Measurements from ENCODE around the gene BICD2. TPM values are rescaled to one million over a fixed set of nuclear protein-coding genes. Genes with fewer than 3 reads are reported as not detected.

BICD2 gene
- total and polyA plus RNA-seq, 4 donors, result 8.9 to 37.2 (median 24.3) TPM

- H3K4me3 ChIP-seq (ENCODE audit: low read length in 2 of 2), result peak overlapping the region; percentile 65 to 75
- H3K36me3 ChIP-seq (ENCODE audit: control insufficient read depth in 1 of 2, insufficient read depth in 2 of 2, low read length in 1 of 2), result peaks cover 0 to 3% of the 10 kb centered on the region in 2 donors
- H3K27me3 ChIP-seq (ENCODE audit: control insufficient read depth in 1 of 2, insufficient read depth in 2 of 2, low read length in 1 of 2), result no peaks in the 10 kb centered on the region
- DNase-seq (peak; percentile 63 to 84), ATAC-seq (ENCODE audit: low FRiP score) (peak; percentile 55)
- no peaks in the 10 kb centered on the region for H3K9me3 ChIP-seq (ENCODE audit: control insufficient read depth, low read length)
- 1 to 2% methylated on average over 29 of the region's 29 CpGs for WGBS, 2 donors
- H3K4me1 ChIP-seq (ENCODE audit: control insufficient read depth in 1 of 2, insufficient read depth in 2 of 2, low read length in 2 of 2), result peaks cover 0 to 2% of the 10 kb centered on the region in 2 donors
- intact Hi-C loops (cut with DNase I), result no loop called here
- peak overlapping the region in 1 of 2 donors; percentile 70 for H3K27ac ChIP-seq (ENCODE audit: low read depth in 1 of 2, low read length in 2 of 2)
Measured at GRCh38 chr9:92669527-92669889, 95.1 kb downstream of the BICD2 start.

DNA sequence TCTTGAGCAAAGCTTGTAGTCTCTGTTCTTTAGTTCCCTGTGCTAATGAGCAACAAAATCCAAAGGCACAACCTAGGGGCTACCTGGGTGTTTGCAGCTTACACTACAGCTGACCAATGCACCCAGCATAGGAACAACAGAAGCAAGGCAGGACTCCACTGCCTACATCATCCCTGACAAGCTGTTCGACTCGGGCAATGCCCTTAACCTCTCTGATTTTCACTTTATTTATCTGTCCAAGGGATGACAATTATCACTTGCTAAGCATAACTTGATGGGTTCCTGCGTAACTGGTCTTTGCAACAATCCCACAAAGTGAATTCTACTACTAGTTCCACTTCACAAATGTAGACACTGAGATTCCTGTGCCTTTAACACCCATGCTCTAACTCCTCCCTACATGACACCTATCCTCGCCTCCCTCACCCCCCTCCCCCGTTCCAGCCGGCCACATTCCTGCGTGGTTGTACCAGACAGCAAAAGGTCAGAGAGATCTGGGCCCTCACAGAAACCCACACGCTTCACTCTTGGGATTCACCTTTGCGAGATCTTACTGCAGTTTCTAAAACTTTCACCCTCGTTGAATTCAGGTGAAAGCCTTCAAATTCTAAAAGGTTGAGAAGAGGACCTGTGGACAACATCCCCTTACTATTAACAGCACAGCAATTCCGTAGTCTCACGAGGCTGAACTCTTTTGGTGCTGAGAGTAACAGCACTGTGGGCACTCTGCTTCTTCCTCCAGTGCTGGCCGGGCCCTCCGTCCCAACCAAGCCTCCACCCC lies 95.7 kb downstream of the BICD2 start:
- Histone ChIP-seq H3K27ac (ENCODE audit: low read depth in 1 of 2, low read length in 2 of 2) (peak overlapping the region in 1 of 2 donors; percentile 3), H3K9me3 (ENCODE audit: control insufficient read depth, low read length) (no peaks in the 10 kb centered on the region), H3K36me3 (ENCODE audit: control insufficient read depth in 1 of 2, insufficient read depth in 2 of 2, low read length in 1 of 2) (peaks cover 0 to 3% of the 10 kb centered on the region in 2 donors), H3K4me3 (ENCODE audit: low read length in 2 of 2) (peak overlapping the region; percentile 65 to 75), H3K27me3 (ENCODE audit: control insufficient read depth in 1 of 2, insufficient read depth in 2 of 2, low read length in 1 of 2) (no peaks in the 10 kb centered on the region), H3K4me1 (ENCODE audit: control insufficient read depth in 1 of 2, insufficient read depth in 2 of 2, low read length in 2 of 2) (peaks cover 0 to 2% of the 10 kb centered on the region in 2 donors)
- peak in 1 of 2 donors; percentile 79 for DNase-seq
- intact Hi-C loops (cut with DNase I), result no loop called here
- WGBS, 2 donors, result 16% methylated on average over 14 of the region's 14 CpGs
- no peak for ATAC-seq (ENCODE audit: low FRiP score)

DNA sequence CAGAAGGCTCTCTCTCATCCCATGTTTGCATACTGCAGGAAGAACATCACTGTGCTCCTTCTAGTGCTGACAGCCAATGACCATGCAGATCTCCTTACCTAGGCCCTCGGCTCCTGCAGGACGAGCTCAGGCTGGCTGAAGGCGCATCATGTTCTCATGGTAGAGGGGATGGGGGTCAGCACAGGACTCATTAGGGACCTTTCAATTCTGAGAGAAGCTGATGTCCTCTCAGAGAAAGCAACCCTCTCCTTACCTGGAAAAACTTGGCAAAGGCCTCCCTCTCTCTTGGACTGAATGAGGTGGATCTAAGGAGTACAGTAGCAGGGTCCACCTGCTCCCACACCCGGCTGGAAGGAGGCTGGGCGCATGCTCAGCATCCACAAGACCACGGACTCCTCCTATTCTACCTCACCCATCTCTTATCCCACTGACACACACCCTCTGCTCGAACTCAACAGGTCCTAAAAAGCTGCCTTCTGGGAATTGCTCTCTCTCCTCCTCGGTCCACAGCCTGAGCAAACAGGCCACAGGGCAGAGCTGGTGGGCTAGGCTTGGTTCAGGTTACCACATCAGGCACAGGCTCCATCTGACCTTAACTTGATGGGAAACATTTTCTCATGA lies 97.6 kb downstream of the BICD2 start:
- DNase-seq (no peak), ATAC-seq (ENCODE audit: low FRiP score) (no peak)
- Histone ChIP-seq H3K27ac (ENCODE audit: low read depth in 1 of 2, low read length in 2 of 2) (no peak overlapping the region), H3K4me1 (ENCODE audit: control insufficient read depth in 1 of 2, insufficient read depth in 2 of 2, low read length in 2 of 2) (peaks cover 0 to 2% of the 10 kb centered on the region in 2 donors), H3K4me3 (ENCODE audit: low read length in 2 of 2) (no peak overlapping the region), H3K27me3 (ENCODE audit: control insufficient read depth in 1 of 2, insufficient read depth in 2 of 2, low read length in 1 of 2) (no peaks in the 10 kb centered on the region), H3K36me3 (ENCODE audit: control insufficient read depth in 1 of 2, insufficient read depth in 2 of 2, low read length in 1 of 2) (peaks cover 0 to 3% of the 10 kb centered on the region in 2 donors), H3K9me3 (ENCODE audit: control insufficient read depth, low read length) (no peaks in the 10 kb centered on the region)
- 78 to 89% methylated on average over 8 of the region's 8 CpGs for whole genome bisulfite sequencing, 2 donors
- intact Hi-C loops (cut with DNase I), result no loop called here

- DNase-seq (peak; percentile 31 to 35), ATAC-seq (ENCODE audit: low FRiP score) (no peak)
- H3K36me3 ChIP-seq (ENCODE audit: control insufficient read depth in 1 of 2, insufficient read depth in 2 of 2, low read length in 1 of 2), result peaks cover 0 to 3% of the 10 kb centered on the region in 2 donors
- no peak overlapping the region for H3K4me3 ChIP-seq (ENCODE audit: low read length in 2 of 2)
- WGBS, 2 donors, result 68 to 72% methylated on average over 6 of the region's 6 CpGs
- H3K9me3 ChIP-seq (ENCODE audit: control insufficient read depth, low read length), result no peaks in the 10 kb centered on the region
- H3K4me1 ChIP-seq (ENCODE audit: control insufficient read depth in 1 of 2, insufficient read depth in 2 of 2, low read length in 2 of 2), result peaks cover 0 to 2% of the 10 kb centered on the region in 2 donors
- intact Hi-C loops (cut with DNase I), result no loop called here
- no peak overlapping the region for H3K27ac ChIP-seq (ENCODE audit: low read depth in 1 of 2, low read length in 2 of 2)
- no peaks in the 10 kb centered on the region for H3K27me3 ChIP-seq (ENCODE audit: control insufficient read depth in 1 of 2, insufficient read depth in 2 of 2, low read length in 1 of 2)
Measured at GRCh38 chr9:92666236-92666635, 98.4 kb downstream of the BICD2 start.

DNA sequence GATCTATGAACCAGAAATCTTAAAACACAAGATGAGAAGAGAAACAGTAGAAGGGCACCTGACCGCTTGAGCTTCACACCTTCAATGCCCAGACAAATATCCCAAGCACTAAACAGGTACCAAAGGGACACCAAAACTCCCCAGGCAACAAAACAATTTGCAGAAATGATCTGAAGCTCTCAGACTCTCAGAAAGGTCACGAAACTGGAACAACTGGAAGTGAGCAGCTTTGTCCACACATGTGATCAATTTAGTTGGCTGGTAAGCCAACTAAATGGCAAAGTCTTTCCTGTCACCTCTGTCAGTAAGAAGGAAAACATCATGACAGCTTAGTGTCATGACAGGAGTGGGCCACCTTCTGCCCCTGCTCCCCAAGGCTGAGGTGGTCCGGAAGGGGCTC lies 98.8 kb downstream of the BICD2 start:
- DNase-seq (no peak), ATAC-seq (ENCODE audit: low FRiP score) (no peak)
- intact Hi-C loops (cut with DNase I), result no loop called here
- Histone ChIP-seq H3K36me3 (ENCODE audit: control insufficient read depth in 1 of 2, insufficient read depth in 2 of 2, low read length in 1 of 2) (peaks cover 0 to 3% of the 10 kb centered on the region in 2 donors), H3K4me1 (ENCODE audit: control insufficient read depth in 1 of 2, insufficient read depth in 2 of 2, low read length in 2 of 2) (no peaks in the 10 kb centered on the region), H3K4me3 (ENCODE audit: low read length in 2 of 2) (no peak overlapping the region), H3K27ac (ENCODE audit: low read depth in 1 of 2, low read length in 2 of 2) (no peak overlapping the region), H3K27me3 (ENCODE audit: control insufficient read depth in 1 of 2, insufficient read depth in 2 of 2, low read length in 1 of 2) (no peaks in the 10 kb centered on the region), H3K9me3 (ENCODE audit: control insufficient read depth, low read length) (no peaks in the 10 kb centered on the region)
- WGBS, 2 donors, result 87 to 94% methylated on average over 3 of the region's 3 CpGs

- no peak overlapping the region for H3K4me3 ChIP-seq (ENCODE audit: low read length in 2 of 2)
- H3K27ac ChIP-seq (ENCODE audit: low read depth in 1 of 2, low read length in 2 of 2), result no peak overlapping the region
- no peaks in the 10 kb centered on the region for H3K4me1 ChIP-seq (ENCODE audit: control insufficient read depth in 1 of 2, insufficient read depth in 2 of 2, low read length in 2 of 2)
- ATAC-seq (ENCODE audit: low FRiP score) (no peak), DNase-seq (peak; percentile 33 to 55)
- intact Hi-C loops (cut with DNase I), result no loop called here
- H3K27me3 ChIP-seq (ENCODE audit: control insufficient read depth in 1 of 2, insufficient read depth in 2 of 2, low read length in 1 of 2), result no peaks in the 10 kb centered on the region
- 67 to 76% methylated on average over 13 of the region's 13 CpGs for WGBS, 2 donors
- no peaks in the 10 kb centered on the region for H3K9me3 ChIP-seq (ENCODE audit: control insufficient read depth, low read length)
- H3K36me3 ChIP-seq (ENCODE audit: control insufficient read depth in 1 of 2, insufficient read depth in 2 of 2, low read length in 1 of 2), result peaks cover 0 to 3% of the 10 kb centered on the region in 2 donors
Measured at GRCh38 chr9:92664394-92665152, 100.1 kb downstream of the BICD2 start.

DNA sequence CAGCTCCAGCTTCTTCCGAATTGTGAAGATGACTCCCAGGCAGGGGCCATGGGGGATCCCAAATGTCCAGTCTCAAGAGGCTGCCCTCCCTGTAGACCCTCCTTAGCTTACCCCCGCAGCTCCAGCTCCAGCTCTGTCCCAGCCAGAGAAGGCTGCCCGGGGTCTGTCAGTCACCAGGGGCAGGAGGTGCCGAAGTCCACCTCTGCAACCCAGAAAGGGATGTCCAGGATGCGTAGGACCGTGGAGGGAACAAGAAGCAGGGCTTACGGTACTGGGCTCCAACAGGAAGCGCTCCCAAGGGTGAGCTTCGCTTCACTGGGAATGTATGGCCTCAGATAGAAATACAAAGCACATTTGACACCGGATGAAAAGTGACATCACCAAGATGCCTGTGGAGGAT lies 100.7 kb downstream of the BICD2 start:
- DNase-seq, result peak; percentile 24 to 44
- no peaks in the 10 kb centered on the region for H3K9me3 ChIP-seq (ENCODE audit: control insufficient read depth, low read length)
- ATAC-seq (ENCODE audit: low FRiP score), result no peak
- intact Hi-C loops (cut with DNase I), result no loop called here
- 85% methylated on average over 10 of the region's 10 CpGs for WGBS, 2 donors
- H3K27ac ChIP-seq (ENCODE audit: low read depth in 1 of 2, low read length in 2 of 2), result no peak overlapping the region
- no peak overlapping the region for H3K4me3 ChIP-seq (ENCODE audit: low read length in 2 of 2)
- H3K27me3 ChIP-seq (ENCODE audit: control insufficient read depth in 1 of 2, insufficient read depth in 2 of 2, low read length in 1 of 2), result no peaks in the 10 kb centered on the region
- H3K4me1 ChIP-seq (ENCODE audit: control insufficient read depth in 1 of 2, insufficient read depth in 2 of 2, low read length in 2 of 2), result no peaks in the 10 kb centered on the region
- peaks cover 0 to 3% of the 10 kb centered on the region in 2 donors for H3K36me3 ChIP-seq (ENCODE audit: control insufficient read depth in 1 of 2, insufficient read depth in 2 of 2, low read length in 1 of 2)

DNA sequence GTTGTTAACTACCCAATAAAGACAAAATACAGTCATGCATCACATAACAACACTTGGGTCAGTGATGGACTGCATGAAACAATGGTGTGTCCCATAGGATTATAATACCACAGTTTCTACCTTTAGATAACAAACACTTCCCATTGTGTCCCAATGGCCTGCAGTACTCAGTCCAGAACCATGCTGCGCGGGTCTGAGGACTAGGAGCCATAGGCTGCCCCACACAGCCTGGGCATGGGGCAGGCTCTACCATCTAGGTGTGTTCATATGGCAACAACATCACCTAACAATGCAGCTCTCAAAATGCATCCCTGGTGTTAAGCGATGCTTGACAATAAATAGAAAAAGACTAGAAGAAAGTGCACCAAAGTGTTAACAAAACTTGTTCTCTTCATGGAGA lies 101.5 kb downstream of the BICD2 start:
- Histone ChIP-seq H3K36me3 (ENCODE audit: control insufficient read depth in 1 of 2, insufficient read depth in 2 of 2, low read length in 1 of 2) (peaks cover 0 to 3% of the 10 kb centered on the region in 2 donors), H3K4me1 (ENCODE audit: control insufficient read depth in 1 of 2, insufficient read depth in 2 of 2, low read length in 2 of 2) (no peaks in the 10 kb centered on the region), H3K27me3 (ENCODE audit: control insufficient read depth in 1 of 2, insufficient read depth in 2 of 2, low read length in 1 of 2) (no peaks in the 10 kb centered on the region), H3K27ac (ENCODE audit: low read depth in 1 of 2, low read length in 2 of 2) (no peak overlapping the region), H3K4me3 (ENCODE audit: low read length in 2 of 2) (no peak overlapping the region), H3K9me3 (ENCODE audit: control insufficient read depth, low read length) (no peaks in the 10 kb centered on the region)
- intact Hi-C loops (cut with DNase I), result no loop called here
- no peak for ATAC-seq (ENCODE audit: low FRiP score)
- no peak for DNase-seq
- 95% methylated on average over 3 of the region's 3 CpGs for WGBS, 2 donors
